ENCODE results near the gene STXBP1. TPM values are rescaled to one million over a fixed set of nuclear protein-coding genes. Genes with fewer than 3 reads are reported as not detected.

STXBP1 gene
- total RNA-seq, result 14.9 and 76.7 TPM in 2 replicates

DNA sequence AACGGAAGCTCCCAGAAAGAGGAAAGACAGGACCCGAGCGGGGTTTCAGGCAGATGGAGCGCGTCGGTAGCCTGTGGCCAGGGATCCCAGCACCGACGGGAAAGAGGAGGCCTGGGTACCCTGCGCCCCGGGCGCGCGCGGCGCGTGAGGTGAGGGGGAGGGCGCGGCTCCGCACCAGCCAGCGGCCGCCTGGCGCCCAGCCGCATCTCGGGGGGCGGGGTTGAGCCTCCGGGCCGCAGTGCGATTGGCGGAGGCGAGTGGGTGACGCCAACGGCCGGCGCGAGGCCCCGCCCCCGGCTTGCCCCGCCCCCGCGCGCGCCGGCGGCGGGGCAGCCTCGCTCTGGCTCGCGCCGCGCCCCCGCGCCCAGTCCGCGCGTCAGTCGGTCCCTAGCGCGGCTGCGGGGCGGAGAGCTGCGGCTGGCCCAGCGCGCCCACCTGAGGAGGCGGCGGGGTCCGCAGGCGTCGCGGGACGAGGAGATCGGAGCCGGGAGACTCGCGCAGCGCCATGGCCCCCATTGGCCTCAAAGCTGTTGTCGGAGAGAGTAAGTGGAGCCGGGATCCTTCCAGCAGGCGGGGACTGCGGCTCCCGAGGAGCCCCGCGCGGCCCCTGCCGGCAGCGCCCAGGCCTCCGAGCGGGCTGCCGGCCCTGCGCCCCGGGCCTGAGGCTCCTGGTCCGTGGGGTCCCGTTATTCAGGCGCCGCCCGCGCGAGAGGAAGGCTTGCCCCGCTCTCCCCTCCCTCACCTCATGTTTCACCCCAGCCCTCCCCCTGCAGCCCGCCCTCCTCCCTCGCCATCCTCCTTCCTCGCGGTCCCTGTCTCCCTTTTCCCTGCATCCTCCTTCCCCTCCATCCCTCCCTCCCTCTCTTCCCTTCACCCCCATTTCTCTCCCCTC, at the start of gene STXBP1:
Gene STXBP1, plus strand, starts transcription at position 379 of the 892 bp plus-strand sequence. Its CDS starts 127 bp downstream, at position 506.

DNA sequence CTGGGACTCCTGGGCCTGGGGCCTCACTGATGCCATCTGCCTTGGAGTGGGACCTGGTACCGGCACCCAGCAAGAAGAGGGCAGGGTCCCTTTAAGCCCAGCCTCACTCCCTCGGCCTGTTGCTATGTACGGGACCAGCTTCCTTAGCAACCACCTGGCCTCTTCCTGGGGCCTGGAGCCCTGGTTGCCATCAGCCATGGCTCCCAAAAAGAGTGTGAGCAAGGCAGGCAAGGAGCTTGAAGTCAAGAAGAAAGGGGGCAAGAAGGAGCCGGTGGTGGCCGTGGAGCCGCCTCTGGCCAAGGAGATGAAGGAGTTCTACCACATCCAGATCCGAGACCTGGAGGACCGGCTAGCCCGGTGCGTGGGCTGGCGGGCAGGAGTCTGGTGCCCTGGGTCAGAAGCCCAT, 94.8 kb downstream of the STXBP1 start, which contains the start of gene CFAP157:
Gene CFAP157, plus strand, starts transcription at position 153 of the 406 bp plus-strand sequence. Its CDS starts 44 bp downstream, at position 197.

DNA sequence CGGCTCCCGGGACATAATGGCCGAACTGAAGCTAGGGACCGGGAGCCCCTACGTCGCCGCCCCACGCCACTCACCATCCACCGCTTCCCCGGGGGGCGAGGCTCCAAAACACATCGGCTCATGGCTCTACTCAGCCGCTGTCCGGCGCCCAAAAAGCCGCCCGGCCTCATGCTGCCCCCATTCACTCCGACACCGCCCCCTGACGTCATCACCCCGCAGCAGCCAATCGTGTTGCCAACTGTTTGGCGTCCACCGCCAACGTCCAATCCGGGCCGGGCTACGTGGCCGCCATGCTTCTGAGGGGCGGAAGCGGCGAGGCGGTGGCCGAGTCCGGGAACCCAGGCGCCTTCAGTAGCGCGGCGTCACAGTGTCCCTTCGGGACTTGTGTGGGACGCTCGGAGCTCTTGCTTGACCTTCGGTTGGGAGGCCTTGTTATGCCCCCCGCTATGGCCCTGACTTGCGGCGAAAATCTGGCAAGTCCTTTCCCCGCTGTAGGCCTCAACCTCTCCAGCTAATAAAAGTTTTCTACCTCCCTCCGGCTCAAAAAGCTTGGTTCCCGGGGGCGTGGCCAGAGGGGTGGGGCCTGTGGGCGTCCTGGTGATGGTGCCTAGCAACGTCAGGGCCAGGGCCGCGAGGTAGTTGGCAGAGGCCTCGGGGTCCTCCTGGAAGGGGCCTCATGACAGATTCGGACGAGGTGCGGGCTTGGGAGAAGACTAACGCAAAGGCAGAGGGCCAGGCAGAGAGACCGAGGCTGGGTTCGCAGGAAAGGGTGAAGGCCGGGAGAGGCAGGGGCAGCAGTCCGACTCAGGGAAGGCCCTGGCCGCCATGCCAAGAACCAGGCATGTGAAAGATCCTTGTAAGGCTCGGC, 103.6 kb downstream of the STXBP1 start, which contains the start of the genes PTRH1 and TTC16:
Gene PTRH1, minus strand, starts transcription at position 194 of the 868 bp plus-strand sequence. Its CDS starts 24 bp downstream, at position 170.
Gene TTC16, plus strand, starts transcription at position 610 of the 868 bp plus-strand sequence. Its CDS starts 67 bp downstream, at position 677.

DNA sequence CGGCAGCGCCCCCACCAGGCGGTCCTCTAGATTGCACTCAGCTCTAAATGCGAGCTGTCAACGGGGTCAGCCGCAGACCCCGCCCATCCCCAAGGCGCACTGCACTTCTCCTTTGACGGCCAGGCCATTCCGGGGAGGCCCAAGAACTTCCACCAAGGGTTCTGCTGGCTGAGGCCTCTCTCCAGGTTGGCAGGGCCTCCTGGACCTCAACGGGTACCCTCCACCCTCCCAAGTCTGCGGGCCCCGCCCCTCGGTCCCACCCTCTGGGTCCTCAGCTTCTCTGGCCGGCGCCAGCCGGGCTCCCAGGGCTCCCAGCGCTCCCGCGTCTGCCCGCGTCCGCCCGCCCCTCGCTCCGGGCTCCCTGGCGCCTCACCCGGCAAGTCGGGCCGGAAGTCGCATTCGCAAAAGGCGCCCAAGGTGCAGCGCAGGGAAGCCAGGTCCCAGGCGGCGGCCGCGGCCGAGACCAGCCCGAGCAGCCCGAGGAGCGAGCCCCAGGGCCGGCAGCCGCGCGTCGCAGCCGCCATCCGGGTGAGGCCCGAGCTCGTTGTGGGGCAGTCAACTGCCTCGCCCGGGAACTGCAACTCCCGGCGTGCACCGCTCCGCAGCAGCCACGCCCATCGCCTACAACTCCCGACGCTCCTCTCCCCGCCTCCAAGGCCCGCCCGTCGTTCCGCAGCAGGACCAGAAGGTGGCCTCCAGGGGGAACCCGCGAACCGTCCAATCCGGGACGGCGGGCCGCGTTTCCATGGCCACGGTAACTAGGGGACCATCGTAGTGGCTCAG, 122.9 kb downstream of the STXBP1 start, which contains the start of gene TOR2A:
Gene TOR2A, minus strand, starts transcription at position 548 of the 783 bp plus-strand sequence. Its CDS starts 24 bp downstream, at position 524.

Other genes with a start within 250 kb of the STXBP1 start
- 9.4 and 13.1 TPM in 2 replicates for gene SLC2A8, start 215.1 kb upstream of the STXBP1 start, total RNA-seq
- gene ZNF79, start 187.9 kb upstream of the STXBP1 start, total RNA-seq, result 9.1 and 15.3 TPM in 2 replicates
- 1,300 and 2,027 TPM in 2 replicates for gene RPL12, start 160.9 kb upstream of the STXBP1 start, total RNA-seq
- gene LRSAM1, start 160.8 kb upstream of the STXBP1 start, total RNA-seq, result 10.5 and 10.7 TPM in 2 replicates
- gene CFAP157, start 94.7 kb downstream of the STXBP1 start, total RNA-seq, result not detected in 2 replicates
- 30.7 and 35.4 TPM in 2 replicates for gene PTRH1, start 103.4 kb downstream of the STXBP1 start, total RNA-seq
- gene TTC16, start 103.8 kb downstream of the STXBP1 start, total RNA-seq, result not detected in 2 replicates
- 7.3 and 8.8 TPM in 2 replicates for gene TOR2A, start 123.0 kb downstream of the STXBP1 start, total RNA-seq
- 40.4 and 57.2 TPM in 2 replicates for gene SH2D3C, start 166.4 kb downstream of the STXBP1 start, total RNA-seq
- 124 and 162 TPM in 2 replicates for gene CDK9, start 173.8 kb downstream of the STXBP1 start, total RNA-seq
- 73.7 and 110 TPM in 2 replicates for gene FPGS, start 190.6 kb downstream of the STXBP1 start, total RNA-seq
- gene ENG, start 242.4 kb downstream of the STXBP1 start, total RNA-seq, result 12.6 and 38.3 TPM in 2 replicates